ENCODE results near the gene ACBD4.

- TF ChIP-seq CTCF (IDR thresholded peaks at IDR 0.05) = no peak
- TF ChIP-seq POLR2A (IDR thresholded peaks at IDR 0.05) = no peak
These were observed 31.0 kb upstream of the ACBD4 start for GRCh38 chr17:45104497-45104896.
